Subcutaneous abdominal adipose tissue (tissue), 5 donors: ENCODE results near the gene TRPC4AP.
"Not testable (repeated sequence)": the region's sequence is repeated elsewhere in the genome, so short reads cannot be mapped to it uniquely, and the experiment has no call there.

ENCODE experiments used
- H3K27ac ChIP-seq: one replicate; pipeline ENCODE4 v1.7.0; 2013; ENCODE audit warnings: low read depth, mild to moderate bottlenecking, inconsistent platforms, low read length, moderate library complexity
- H3K27me3 ChIP-seq, 5 donors: one replicate each; pipeline ENCODE4 v1.7.0; 2013; ENCODE audit warnings: low read length in 5 of 5, inconsistent platforms in 1 of 5; ENCODE audit not compliant: control insufficient read depth in 5 of 5, insufficient read depth in 4 of 5
- H3K36me3 ChIP-seq, 5 donors: one replicate each; pipeline ENCODE4 v1.7.0; 2013; ENCODE audit warnings: low read length in 5 of 5; ENCODE audit not compliant: control insufficient read depth in 5 of 5, insufficient read depth in 5 of 5
- H3K4me1 ChIP-seq, 5 donors: one replicate each; pipeline ENCODE4 v1.7.0; 2013; ENCODE audit warnings: low read length in 5 of 5, mild to moderate bottlenecking in 3 of 5, moderate library complexity in 1 of 5; ENCODE audit not compliant: control insufficient read depth in 5 of 5, insufficient read depth in 5 of 5
- H3K4me3 ChIP-seq, 5 donors: one replicate each; pipeline ENCODE4 v1.7.0; 2013; ENCODE audit warnings: low read length in 5 of 5, low read depth in 1 of 5
- H3K9ac ChIP-seq, 5 donors: one replicate each; pipeline ENCODE4 v1.7.0; 2013; ENCODE audit warnings: low read length in 5 of 5, mild to moderate bottlenecking in 4 of 5, moderate library complexity in 3 of 5
- H3K9me3 ChIP-seq, 5 donors: one replicate each; pipeline ENCODE4 v1.7.0; 2013; ENCODE audit warnings: low read length in 5 of 5; ENCODE audit not compliant: control insufficient read depth in 5 of 5
- donor health status: healthy.
- donor health status: healthy.
- donor health status: healthy.
- donor health status: healthy.
- donor health status: healthy.

TRPC4AP gene

DNA sequence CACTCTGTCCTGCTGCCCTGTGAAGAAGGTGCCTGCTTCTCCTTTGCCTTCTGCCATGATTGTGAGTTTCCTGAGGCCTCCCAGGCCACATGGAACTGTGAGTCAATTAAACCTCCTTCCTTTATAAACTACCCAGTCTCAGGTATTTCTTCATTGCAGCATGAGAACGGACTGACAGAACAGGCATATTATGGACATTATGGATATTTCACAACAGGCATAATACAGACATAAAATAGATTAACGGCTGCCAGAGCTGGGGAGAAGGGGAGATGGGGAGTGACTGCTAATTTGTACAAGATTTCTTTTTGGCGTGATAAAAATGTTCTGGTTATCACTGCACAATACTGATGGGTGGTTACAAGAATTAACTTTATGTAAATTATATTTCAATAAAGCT, 29.4 kb downstream of the TRPC4AP start:
- H3K36me3 ChIP-seq: peaks cover 4 to 28% (median 21%) of the 10 kb centered on the region in 5 donors
- no peaks in the 10 kb centered on the region for H3K27me3 ChIP-seq
- peaks cover 0 to 4% (median 0%) of the 10 kb centered on the region in 5 donors for H3K4me1 ChIP-seq
- H3K9ac ChIP-seq: no peak overlapping the region
- H3K4me3 ChIP-seq: no peak overlapping the region
- no peak overlapping the region for H3K27ac ChIP-seq
- H3K9me3 ChIP-seq: no peaks in the 10 kb centered on the region

DNA sequence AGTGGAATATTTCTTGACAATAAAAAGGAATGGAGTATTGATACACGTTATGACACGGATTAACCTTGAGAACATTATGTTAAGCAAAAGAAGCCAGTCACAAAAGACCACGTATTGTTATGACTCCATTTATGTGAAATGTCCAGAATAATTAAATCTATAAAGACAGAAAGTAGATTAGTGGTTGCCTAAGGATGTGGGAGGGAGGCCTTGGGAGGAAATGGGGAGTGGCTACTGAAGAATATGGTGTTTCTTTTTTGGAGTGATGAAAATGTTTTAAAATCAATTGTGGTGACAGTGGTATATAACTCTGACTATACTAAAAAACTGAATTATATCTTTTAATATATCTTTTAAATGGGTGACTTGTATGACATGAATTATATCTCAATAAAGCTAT, 30.1 kb downstream of the TRPC4AP start:
- Histone ChIP-seq H3K36me3 (peaks cover 2 to 21% (median 16%) of the 10 kb centered on the region in 5 donors), H3K4me1 (peaks cover 0 to 4% (median 0%) of the 10 kb centered on the region in 5 donors), H3K27me3 (no peaks in the 10 kb centered on the region), H3K4me3 (no peak overlapping the region), H3K9ac (no peak overlapping the region), H3K27ac (no peak overlapping the region), H3K9me3 (no peaks in the 10 kb centered on the region)

DNA sequence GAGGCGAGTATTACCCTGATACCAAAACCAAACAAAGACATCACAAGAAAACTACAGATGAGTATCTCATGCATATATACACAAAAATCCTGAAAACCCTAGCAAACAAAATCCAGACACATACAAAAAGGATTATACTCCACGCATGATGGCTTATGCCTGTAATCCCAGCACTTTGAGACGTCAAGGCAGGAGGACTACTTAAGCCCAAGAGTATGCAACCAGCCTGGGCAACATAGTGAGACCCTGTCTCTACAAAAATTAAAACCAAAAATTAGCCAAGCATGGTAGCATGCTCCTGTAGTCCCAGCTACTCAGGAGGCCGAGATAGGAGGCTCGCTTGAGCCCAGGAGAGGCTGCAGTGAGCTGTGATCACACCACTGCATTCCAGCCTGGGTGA, 32.4 kb downstream of the TRPC4AP start:
- H3K9me3 ChIP-seq: no peaks in the 10 kb centered on the region
- H3K9ac ChIP-seq: no peak overlapping the region
- peaks cover 5 to 8% (median 6%) of the 10 kb centered on the region in 5 donors for H3K36me3 ChIP-seq
- H3K27ac ChIP-seq: no peak overlapping the region
- H3K27me3 ChIP-seq: no peaks in the 10 kb centered on the region
- no peak overlapping the region for H3K4me3 ChIP-seq
- peaks cover 0 to 10% (median 7%) of the 10 kb centered on the region in 5 donors for H3K4me1 ChIP-seq

DNA sequence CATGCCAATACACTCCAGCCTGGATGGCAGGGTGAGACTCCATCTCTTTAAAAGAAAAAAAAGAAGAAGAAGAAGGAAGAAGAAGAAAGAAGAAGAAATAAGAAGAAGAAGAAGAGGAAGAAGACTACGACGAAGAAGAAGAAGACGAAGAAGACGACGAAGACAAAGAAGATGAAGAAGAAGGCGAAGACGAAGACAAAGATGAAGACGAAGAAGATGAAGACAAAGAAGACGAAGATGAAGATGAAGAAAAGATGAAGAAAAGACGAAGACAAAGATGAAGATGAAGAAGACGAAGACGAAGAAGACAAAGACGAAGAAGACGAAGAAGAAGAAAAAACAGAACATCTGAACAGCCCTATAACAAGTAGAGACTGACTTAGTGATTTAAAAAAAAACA, 33.0 kb downstream of the TRPC4AP start:
- no peaks in the 10 kb centered on the region for H3K9me3 ChIP-seq
- no peak overlapping the region for H3K27ac ChIP-seq
- H3K9ac ChIP-seq: no peak overlapping the region
- H3K27me3 ChIP-seq: no peaks in the 10 kb centered on the region
- no peak overlapping the region for H3K4me3 ChIP-seq
- H3K36me3 ChIP-seq: peaks cover 6 to 10% (median 7%) of the 10 kb centered on the region in 5 donors
- peaks cover 0 to 14% (median 7%) of the 10 kb centered on the region in 5 donors for H3K4me1 ChIP-seq

DNA sequence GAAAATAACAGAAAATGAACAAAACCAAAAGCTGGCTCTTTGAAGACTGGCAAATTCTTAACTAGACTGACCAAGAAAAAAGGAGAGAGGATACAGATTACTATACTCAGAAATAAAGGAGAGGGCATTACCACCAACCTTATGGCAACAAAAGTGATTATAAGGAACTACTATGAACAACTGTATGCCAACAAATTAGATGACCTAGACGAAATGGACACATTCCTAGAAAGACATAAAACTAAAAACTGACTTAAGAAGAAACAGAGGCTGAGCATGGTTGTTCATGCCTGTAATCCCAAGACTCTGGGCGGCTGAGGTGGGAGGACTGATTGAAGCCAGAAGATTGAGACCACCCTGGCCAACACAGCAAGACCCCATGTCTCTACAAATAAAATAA, 33.5 kb downstream of the TRPC4AP start:
- Histone ChIP-seq H3K4me3 (no peak overlapping the region), H3K36me3 (peaks cover 6 to 14% (median 9%) of the 10 kb centered on the region in 5 donors), H3K9ac (no peak overlapping the region), H3K9me3 (no peaks in the 10 kb centered on the region), H3K4me1 (peaks cover 0 to 15% (median 7%) of the 10 kb centered on the region in 5 donors), H3K27ac (no peak overlapping the region), H3K27me3 (no peaks in the 10 kb centered on the region)

DNA sequence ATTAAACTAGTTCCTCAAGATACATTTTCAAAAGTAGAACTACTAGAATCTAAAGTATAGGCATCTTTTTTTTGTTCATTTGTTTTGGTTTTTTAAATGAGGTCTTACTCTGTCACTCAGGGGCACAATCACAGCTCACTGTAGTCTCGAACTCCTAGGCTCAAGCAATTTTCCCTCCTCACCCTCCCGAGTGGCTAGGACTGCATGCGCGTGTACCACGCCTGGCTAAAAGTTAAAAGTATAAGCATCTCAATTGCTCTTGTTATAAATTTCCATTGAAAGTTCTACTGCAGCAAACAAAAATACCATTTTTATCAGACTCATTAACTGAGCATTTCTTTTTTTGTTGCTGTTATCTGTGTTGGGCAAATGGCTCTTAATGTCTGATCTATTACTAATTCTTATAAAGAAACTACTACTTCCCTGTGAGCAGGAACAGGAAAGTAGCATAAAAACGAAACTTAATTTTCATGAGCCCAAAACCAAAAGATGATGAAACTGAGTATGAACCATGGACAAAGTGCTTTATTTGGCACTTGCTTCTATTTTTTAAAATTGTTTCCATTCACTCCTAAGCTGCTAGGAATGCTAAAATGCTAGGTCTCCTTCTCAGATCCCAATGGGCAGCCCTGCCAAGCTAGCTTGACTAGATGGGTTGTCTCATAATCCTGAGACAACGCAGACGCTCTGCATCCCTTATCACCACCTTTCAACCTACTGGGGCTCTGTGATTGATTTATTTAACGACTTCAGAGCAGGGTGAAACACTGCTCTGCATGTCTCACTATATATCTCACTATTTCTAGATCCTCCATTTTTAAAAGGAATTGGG, 36.9 kb downstream of the TRPC4AP start:
- Histone ChIP-seq H3K27ac (peak overlapping the region; percentile 38), H3K4me1 (peaks cover 0 to 15% (median 7%) of the 10 kb centered on the region in 5 donors), H3K36me3 (peaks cover 4 to 16% (median 8%) of the 10 kb centered on the region in 5 donors), H3K27me3 (no peaks in the 10 kb centered on the region), H3K9ac (no peak overlapping the region), H3K4me3 (no peak overlapping the region), H3K9me3 (no peaks in the 10 kb centered on the region)

DNA sequence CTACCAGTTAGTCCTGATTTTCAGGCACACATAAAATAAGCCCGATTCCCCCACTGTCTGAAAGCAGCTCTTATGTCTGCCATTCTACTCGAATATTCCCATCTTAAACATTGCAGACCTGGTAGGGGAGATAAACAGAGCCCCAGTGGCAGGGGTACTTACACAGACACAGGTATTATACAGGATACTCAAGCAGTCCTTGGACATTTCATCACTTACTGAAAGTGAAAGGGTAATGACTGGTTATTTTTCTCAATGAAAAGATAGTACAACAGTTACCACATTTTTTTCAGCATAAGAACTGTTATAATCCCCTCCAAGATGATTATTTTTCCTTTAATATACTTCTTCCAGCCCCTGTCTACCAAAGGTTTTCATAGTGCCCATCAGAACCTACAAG, 37.8 kb downstream of the TRPC4AP start:
- Histone ChIP-seq H3K9me3 (no peaks in the 10 kb centered on the region), H3K36me3 (peaks cover 5 to 24% (median 12%) of the 10 kb centered on the region in 5 donors), H3K4me1 (peaks cover 0 to 15% (median 7%) of the 10 kb centered on the region in 5 donors), H3K9ac (no peak overlapping the region), H3K27me3 (no peaks in the 10 kb centered on the region), H3K4me3 (no peak overlapping the region), H3K27ac (no peak overlapping the region)

DNA sequence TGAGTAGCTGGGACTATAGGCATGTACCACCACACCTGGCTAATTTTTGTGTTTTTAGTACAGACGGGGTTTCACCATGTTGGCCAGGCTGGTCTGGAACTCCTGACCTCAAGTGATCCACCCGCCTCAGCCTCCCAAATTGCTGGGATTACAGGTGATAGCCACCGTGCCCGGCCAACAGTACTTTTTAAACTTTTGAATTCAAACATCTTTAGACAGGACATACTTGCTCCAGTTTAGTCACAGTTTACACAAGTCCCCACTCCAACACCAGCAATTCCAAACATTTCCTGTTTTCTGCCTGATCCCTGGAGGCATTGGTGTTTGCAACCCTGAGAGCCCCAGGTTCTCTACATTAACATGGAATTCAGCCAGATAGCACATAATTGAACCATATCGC, 40.0 kb downstream of the TRPC4AP start:
- H3K4me3 ChIP-seq, H3K9ac ChIP-seq, H3K27ac ChIP-seq, H3K9me3 ChIP-seq, H3K27me3 ChIP-seq: not testable (repeated sequence)
- Histone ChIP-seq H3K36me3 (peaks cover 21 to 46% (median 28%) of the 10 kb centered on the region in 5 donors), H3K4me1 (peaks cover 0 to 15% (median 7%) of the 10 kb centered on the region in 5 donors)

DNA sequence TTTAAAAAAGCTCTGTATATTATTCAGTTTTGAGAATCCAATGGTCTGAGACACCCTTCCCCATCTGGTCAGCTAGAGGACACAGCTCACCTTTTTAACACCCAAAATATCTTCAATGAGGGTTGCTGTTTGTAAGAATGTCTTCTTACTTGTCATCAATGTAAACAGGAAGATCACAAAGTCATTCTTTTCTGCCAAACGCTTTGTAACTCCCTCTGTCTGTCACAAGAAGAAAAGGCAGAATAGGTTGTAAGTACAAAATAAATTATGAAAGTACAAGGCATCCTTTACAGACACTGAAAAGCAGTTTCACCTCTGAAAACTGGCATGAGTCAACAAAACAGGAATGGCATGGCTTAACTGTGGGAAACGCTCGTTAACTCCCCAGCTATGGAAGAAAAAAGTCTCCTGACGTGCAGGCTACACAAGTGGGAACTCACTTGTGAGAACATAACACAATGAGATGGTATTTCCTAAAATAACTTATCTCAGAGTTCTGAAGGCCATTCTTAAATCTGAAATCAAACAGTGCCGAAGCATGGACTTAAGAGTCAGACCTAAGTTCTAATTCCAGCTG, 42.7 kb downstream of the TRPC4AP start:
- no peaks in the 10 kb centered on the region for H3K27me3 ChIP-seq
- H3K4me1 ChIP-seq: peaks cover 0 to 4% (median 0%) of the 10 kb centered on the region in 5 donors
- no peak overlapping the region for H3K27ac ChIP-seq
- no peak overlapping the region for H3K9ac ChIP-seq
- no peaks in the 10 kb centered on the region for H3K9me3 ChIP-seq
- H3K4me3 ChIP-seq: no peak overlapping the region
- peaks cover 27 to 63% (median 43%) of the 10 kb centered on the region in 5 donors for H3K36me3 ChIP-seq

DNA sequence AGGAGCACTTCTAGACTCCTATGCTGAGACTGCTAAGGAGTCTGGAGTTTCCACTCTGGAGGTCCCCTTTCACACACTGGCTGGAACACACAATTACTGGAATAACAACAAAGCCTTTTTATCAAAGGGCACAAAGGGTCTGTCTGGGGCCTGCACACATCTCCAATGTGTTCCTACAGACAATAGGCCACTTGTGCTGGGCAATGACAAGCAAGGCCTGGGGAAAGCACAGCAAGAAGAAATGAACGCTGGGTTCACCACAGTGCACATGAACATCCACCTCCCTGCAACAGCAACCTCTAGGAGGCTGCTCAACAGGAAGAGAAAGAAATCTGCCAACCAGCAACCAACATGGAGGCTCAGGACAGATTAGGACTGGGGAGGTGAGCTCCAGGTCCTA, 43.9 kb downstream of the TRPC4AP start:
- Histone ChIP-seq H3K27ac (no peak overlapping the region), H3K36me3 (peaks cover 34 to 66% (median 48%) of the 10 kb centered on the region in 5 donors)

More for the DNA sequence above, 43.9 kb downstream of the TRPC4AP start:
- Histone ChIP-seq H3K9me3 (no peaks in the 10 kb centered on the region), H3K4me3 (no peak overlapping the region), H3K4me1 (peaks cover 0 to 3% (median 0%) of the 10 kb centered on the region in 5 donors), H3K27me3 (no peaks in the 10 kb centered on the region), H3K9ac (no peak overlapping the region)
